Lower lobe of right lung (tissue), 2 donors: ENCODE data around the gene ADAMTSL5. TPM values are rescaled to one million over a fixed set of nuclear protein-coding genes. Genes with fewer than 3 reads are reported as not detected.

Experiments
- ATAC-seq, 2 donors: fragments of 200-7000 bp; cut with Tn5 transposase; one replicate each; pipeline ENCODE4 v1.9.1; 2020 to 2022; ENCODE audit warnings: mild to moderate bottlenecking in 2 of 2, moderate library complexity in 2 of 2
- DNase-seq: peaks from one replicate; pipeline ENCODE4 v3.0.0-alpha.2; 2020
- H3K27ac ChIP-seq: fragments of 200-600 bp; one replicate; pipeline ENCODE4 v1.8.0; 2022
- H3K27me3 ChIP-seq: fragments of 200-600 bp; one replicate; pipeline ENCODE4 v1.8.0; 2022; ENCODE audit warnings: low read depth
- H3K36me3 ChIP-seq: fragments of 200-600 bp; one replicate; pipeline ENCODE4 v1.8.0; 2022; ENCODE audit warnings: mild to moderate bottlenecking
- H3K4me1 ChIP-seq: fragments of 200-600 bp; one replicate; pipeline ENCODE4 v1.8.0; 2022
- H3K4me3 ChIP-seq: fragments of 200-600 bp; one replicate; pipeline ENCODE4 v1.8.0; 2022; ENCODE audit warnings: mild to moderate bottlenecking
- H3K9me3 ChIP-seq: fragments of 200-600 bp; one replicate; pipeline ENCODE4 v1.8.0; 2022
- intact Hi-C: fragments of 100-400 bp; cut with DNase I; formaldehyde crosslinking; loops from one replicate; pipeline ENCODE4 v1.11.0; 2022
- total RNA-seq: library from RNA; stranded (reverse); fragmentation: NEBNext Ultra II Directional; extraction: Animal tissue kit (Norgen Biotek cat#: 25700); gene quantifications from one replicate; pipeline ENCODE4 v1.2.1, GENCODE V29; 2021
- TF ChIP-seq, protein P1 (sequence below): fragments of 200-600 bp; IDR thresholded peaks from one replicate; pipeline ENCODE4 v1.8.0; 2022; ENCODE audit warnings: antibody characterized with exemption, mild to moderate bottlenecking
- donor health status: DM: no; HTN: yes; CAD: no; lungs with severe emphysema.

ADAMTSL5 gene
- total RNA-seq, 1 donor from 2014 or later: 3.3 TPM

DNA sequence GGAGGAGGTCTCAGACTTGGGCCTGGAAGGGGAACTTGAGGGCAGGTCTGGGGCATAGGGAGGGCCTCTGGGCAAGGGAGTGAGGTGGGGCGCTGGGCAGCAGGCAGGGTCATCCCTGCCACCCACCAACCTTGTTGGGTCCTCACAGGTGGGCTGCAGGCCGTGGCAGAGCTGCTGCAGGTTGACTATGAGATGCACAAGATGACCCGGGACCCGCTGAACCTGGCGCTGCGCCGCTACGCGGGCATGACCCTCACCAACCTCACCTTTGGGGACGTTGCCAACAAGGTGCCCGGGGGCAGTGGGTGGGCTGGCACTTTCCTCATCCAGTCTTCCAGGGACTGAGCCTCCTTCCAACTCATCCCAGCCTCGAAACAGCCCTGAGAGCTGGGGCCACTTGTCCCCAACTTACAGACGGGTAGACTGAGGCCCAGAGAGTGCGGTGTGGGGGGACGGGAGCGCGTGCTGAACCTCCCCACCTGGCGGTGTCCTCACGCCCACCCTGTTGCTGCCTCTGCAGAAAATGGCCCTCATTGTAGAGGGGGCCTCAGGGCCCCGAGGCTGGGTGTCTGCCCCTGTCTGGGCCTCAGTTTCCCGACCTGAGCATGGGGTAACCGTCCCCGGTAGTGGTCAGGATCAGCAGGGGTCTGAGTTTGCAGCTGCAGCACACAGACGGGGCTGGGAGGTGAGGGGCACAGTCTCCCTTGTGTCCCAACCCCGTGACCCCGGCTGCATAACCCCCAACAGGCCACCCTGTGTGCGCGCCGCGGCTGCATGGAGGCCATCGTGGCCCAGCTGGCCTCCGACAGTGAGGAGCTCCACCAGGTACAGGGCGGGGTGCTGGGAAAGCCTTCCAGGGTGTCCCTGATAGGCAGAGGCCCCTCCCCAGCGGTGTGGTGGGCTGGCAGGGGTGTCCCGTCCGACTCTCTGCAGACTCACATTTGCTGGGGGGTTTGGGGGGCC, 52.5 kb downstream of the ADAMTSL5 start:
- Histone ChIP-seq H3K27me3 (peaks cover 38% of the 10 kb centered on the region), H3K9me3 (no peaks in the 10 kb centered on the region), H3K4me3 (no peak overlapping the region), H3K4me1 (peaks cover 23% of the 10 kb centered on the region), H3K27ac (no peak overlapping the region), H3K36me3 (no peaks in the 10 kb centered on the region)
- DNase-seq (no peak), ATAC-seq (no peak)
- TF ChIP-seq, protein P1, sequence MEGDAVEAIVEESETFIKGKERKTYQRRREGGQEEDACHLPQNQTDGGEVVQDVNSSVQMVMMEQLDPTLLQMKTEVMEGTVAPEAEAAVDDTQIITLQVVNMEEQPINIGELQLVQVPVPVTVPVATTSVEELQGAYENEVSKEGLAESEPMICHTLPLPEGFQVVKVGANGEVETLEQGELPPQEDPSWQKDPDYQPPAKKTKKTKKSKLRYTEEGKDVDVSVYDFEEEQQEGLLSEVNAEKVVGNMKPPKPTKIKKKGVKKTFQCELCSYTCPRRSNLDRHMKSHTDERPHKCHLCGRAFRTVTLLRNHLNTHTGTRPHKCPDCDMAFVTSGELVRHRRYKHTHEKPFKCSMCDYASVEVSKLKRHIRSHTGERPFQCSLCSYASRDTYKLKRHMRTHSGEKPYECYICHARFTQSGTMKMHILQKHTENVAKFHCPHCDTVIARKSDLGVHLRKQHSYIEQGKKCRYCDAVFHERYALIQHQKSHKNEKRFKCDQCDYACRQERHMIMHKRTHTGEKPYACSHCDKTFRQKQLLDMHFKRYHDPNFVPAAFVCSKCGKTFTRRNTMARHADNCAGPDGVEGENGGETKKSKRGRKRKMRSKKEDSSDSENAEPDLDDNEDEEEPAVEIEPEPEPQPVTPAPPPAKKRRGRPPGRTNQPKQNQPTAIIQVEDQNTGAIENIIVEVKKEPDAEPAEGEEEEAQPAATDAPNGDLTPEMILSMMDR: no peak
- intact Hi-C loops: no loop called here

DNA sequence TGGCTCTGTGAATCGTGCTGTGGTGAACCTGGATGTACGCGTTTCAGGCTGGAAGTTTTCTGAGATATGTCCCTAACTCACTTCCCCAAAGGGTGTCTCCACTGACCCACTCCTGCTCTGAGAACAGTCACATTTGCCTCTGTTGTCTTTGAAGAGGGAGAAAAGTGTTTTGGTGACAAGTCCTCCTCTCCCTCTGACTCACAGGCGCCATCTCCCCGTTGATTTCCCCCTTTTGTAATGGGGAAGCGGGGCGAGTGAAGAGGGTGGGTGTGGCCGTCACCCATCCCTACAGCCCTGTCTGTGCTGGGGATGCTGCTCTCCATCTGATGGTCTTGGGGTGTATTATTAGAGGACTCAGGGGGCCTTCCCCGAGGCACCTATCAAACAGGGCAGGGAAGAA, 53.3 kb downstream of the ADAMTSL5 start:
- Histone ChIP-seq H3K9me3 (no peaks in the 10 kb centered on the region), H3K36me3 (no peaks in the 10 kb centered on the region), H3K4me1 (peaks cover 21% of the 10 kb centered on the region), H3K4me3 (no peak overlapping the region), H3K27me3 (peaks cover 40% of the 10 kb centered on the region), H3K27ac (no peak overlapping the region)
- no peak for DNase-seq
- ATAC-seq: no peak
- TF ChIP-seq, protein P1: no peak
- intact Hi-C loops: no loop called here

DNA sequence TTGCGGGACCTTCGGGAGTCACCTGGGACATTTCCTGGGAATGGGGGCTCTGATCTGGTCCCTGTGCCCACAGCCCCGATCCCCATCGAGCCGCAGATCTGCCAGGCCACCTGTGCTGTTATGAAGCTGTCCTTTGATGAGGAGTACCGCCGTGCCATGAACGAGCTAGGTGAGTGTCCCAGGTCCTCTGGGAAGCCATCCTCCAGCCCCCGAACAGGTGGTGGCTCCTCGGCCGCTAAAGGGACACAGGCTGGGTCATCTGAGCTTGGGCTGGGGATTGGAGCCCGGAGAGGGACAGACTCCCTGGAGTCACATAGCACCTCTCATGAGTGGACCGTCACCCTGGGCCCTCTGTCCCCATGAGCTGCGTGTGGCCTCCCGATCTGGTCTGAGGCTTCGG, 54.9 kb downstream of the ADAMTSL5 start:
- peaks cover 21% of the 10 kb centered on the region for H3K4me1 ChIP-seq
- H3K27me3 ChIP-seq: peaks cover 56% of the 10 kb centered on the region
- no peak overlapping the region for H3K27ac ChIP-seq
- H3K36me3 ChIP-seq: no peaks in the 10 kb centered on the region
- intact Hi-C loops: no loop called here
- DNase-seq (no peak), ATAC-seq (no peak)
- no peaks in the 10 kb centered on the region for H3K9me3 ChIP-seq
- no peak overlapping the region for H3K4me3 ChIP-seq
- TF ChIP-seq, protein P1: no peak

DNA sequence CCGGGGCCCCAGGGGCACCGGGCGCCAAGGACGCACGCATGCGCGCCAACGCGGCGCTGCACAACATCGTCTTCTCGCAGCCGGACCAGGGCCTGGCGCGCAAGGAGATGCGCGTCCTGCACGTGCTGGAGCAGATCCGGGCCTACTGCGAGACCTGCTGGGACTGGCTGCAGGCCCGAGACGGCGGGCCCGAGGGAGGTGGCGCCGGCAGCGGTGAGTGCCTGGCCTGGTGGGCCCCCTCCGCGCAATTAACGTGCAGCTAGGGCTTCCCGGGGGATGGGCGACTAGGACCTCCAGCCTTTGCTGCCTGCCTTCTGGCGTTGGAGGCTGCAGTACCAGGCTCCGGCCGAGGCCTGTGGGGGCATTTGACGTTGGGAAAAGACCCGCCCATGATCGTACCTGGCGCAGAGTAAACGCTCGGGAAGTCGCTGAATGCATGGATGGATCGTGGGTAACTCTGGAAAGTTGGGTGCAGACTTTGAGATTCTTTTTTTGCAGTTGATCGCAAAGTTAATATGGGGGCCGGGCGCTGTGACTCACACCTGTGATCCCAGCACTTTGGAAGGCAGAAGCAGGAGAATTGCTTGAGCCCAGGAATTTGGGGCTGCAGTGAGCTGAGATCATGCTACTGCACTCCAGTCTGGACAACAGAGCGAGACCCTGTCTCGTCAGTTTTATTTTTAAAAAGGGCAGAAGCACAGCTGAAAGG, 55.6 kb downstream of the ADAMTSL5 start:
- H3K4me3 ChIP-seq: no peak overlapping the region
- H3K27ac ChIP-seq: no peak overlapping the region
- DNase-seq: no peak
- TF ChIP-seq, protein P1: no peak
- H3K27me3 ChIP-seq: peaks cover 63% of the 10 kb centered on the region
- intact Hi-C loops: no loop called here
- H3K36me3 ChIP-seq: no peaks in the 10 kb centered on the region
- H3K9me3 ChIP-seq: no peaks in the 10 kb centered on the region
- ATAC-seq: no peak
- H3K4me1 ChIP-seq: peaks cover 21% of the 10 kb centered on the region

DNA sequence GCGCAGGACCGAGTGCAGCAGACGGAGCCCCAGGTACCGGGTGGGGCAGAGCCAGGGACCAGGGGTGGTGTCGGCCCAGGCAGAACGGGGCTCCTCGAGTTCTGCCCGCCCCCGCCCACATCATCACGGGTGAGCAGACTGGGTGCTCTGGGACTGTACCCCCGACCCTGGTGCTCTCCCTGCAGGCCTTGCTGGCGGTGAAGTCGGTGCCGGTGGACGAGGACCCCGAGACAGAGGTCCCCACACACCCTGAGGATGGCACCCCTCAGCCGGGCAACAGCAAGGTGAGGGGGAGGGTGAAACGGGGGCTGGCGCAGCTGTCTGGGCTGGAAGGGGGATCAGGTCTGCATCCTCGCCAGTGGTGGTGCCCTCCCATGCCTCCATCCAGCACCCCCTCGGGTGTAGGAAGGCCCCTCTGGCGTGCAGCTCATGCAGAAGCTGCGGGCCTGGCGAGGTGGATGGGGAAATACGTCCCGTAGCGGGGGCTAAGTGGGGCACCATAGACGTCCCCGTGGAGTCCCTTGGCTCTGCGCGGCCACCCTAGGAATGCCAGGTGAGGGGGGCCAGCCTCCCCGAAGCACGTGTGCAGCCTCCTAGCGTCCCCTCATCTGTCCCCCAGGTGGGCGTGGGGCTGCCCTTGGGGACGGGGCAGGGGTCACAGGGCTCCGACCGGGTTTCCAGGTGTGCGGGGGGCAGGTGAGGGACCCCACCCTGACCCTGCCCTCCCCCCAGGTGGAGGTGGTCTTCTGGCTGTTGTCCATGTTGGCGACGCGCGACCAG, 56.5 kb downstream of the ADAMTSL5 start:
- intact Hi-C loops: no loop called here
- no peak for DNase-seq
- peaks cover 72% of the 10 kb centered on the region for H3K27me3 ChIP-seq

More for the DNA sequence above, 56.5 kb downstream of the ADAMTSL5 start:
- Histone ChIP-seq H3K4me1 (peaks cover 21% of the 10 kb centered on the region), H3K4me3 (no peak overlapping the region), H3K36me3 (no peaks in the 10 kb centered on the region), H3K9me3 (no peaks in the 10 kb centered on the region), H3K27ac (no peak overlapping the region)
- TF ChIP-seq, protein P1: no peak
- ATAC-seq: peak in 1 of 2 donors; percentile 1
